Upper lobe of left lung (tissue), 6 donors: ENCODE data around the gene AXIN1. TPM values are rescaled to one million over a fixed set of nuclear protein-coding genes. Genes with fewer than 3 reads are reported as not detected.

Experiments used
- ATAC-seq, 2 donors: fragments of 200-7000 bp; cut with Tn5 transposase; one replicate each; pipeline ENCODE4 v1.9.1; 2022; ENCODE audit warnings: mild to moderate bottlenecking in 2 of 2, moderate library complexity in 2 of 2; ENCODE audit not compliant: low FRiP score in 2 of 2
- DNase-seq, 2 donors: peaks; one replicate each; pipeline ENCODE4 v3.0.0-alpha.2; 2019 to 2020
- H3K27ac ChIP-seq, 4 donors: fragments of 200-600 bp; sonication (generic); one replicate each; pipeline ENCODE4 v1.5.1; 2016 to 2019
- H3K27me3 ChIP-seq, 4 donors: fragments of 200-600 bp; sonication (generic); one replicate each; pipeline ENCODE4 v1.5.1; 2017 to 2019
- H3K36me3 ChIP-seq, 4 donors: fragments of 200-600 bp; sonication (generic); one replicate each; pipeline ENCODE4 v1.5.1; 2016 to 2019
- H3K4me1 ChIP-seq, 4 donors: fragments of 200-600 bp; sonication (generic); one replicate each; pipeline ENCODE4 v1.5.1; 2018 to 2019
- H3K4me3 ChIP-seq, 4 donors: fragments of 200-600 bp; sonication (generic); one replicate each; pipeline ENCODE4 v1.5.1; 2017 to 2019; ENCODE audit warnings: mild to moderate bottlenecking in 2 of 4, moderate library complexity in 1 of 4
- H3K9me3 ChIP-seq, 4 donors: fragments of 200-600 bp; sonication (generic); one replicate each; pipeline ENCODE4 v1.5.1; 2018 to 2019
- EP300 ChIP-seq, 4 donors: sonication (generic); formaldehyde crosslinking; IDR thresholded peaks; one replicate each; pipeline ENCODE4 v1.5.1; 2017; ENCODE audit warnings: antibody characterized with exemption in 4 of 4, control low read depth in 2 of 4
- POLR2A ChIP-seq, 4 donors: fragments of 450-650 bp; IDR thresholded peaks; one replicate each; pipeline ENCODE4 v1.5.1; 2016 to 2017; ENCODE audit warnings: antibody characterized with exemption in 4 of 4, mild to moderate bottlenecking in 2 of 4
- POLR2AphosphoS5 ChIP-seq, 2 donors: sonication (generic); formaldehyde crosslinking; IDR thresholded peaks; one replicate each; pipeline ENCODE4 v1.5.1; 2017; ENCODE audit warnings: antibody characterized with exemption in 2 of 2
- WGBS, 2 donors: methylation state at CpG; one replicate each; pipeline ENCODE4 v1.1.5; 2017 to 2018; 5-methylcytosine and 5-hydroxymethylcytosine counted together
- total RNA-seq, 6 donors: library from RNA; depleted of rRNA in 4 of 6; stranded (reverse); fragments of >200 nt in 4 of 6; gene quantifications; one replicate each; pipeline versions ENCODE4 v1.1.0 to v1.2.1, GENCODE V29; 2016 to 2021
- TF ChIP-seq, protein P1 (sequence below), 6 experiments: fragments of 450-650 bp in 4 of 6; fragments of 200-600 bp in 2 of 6; sonication (generic) in 2 of 6; IDR thresholded peaks; one replicate each; pipeline ENCODE4 v1.5.1; 2016 to 2019; ENCODE audit warnings: antibody characterized with exemption in 6 of 6
- donor health status: DM: no; HTN: no; CAD: no; lungs with moderate emphysema.
- donor health status: DM: no; HTN: yes; CAD: no; lungs with severe emphysema.

AXIN1 gene
- total RNA-seq, 6 donors from 2014 or later, result 26.8 to 45.9 (median 31.9) TPM

DNA sequence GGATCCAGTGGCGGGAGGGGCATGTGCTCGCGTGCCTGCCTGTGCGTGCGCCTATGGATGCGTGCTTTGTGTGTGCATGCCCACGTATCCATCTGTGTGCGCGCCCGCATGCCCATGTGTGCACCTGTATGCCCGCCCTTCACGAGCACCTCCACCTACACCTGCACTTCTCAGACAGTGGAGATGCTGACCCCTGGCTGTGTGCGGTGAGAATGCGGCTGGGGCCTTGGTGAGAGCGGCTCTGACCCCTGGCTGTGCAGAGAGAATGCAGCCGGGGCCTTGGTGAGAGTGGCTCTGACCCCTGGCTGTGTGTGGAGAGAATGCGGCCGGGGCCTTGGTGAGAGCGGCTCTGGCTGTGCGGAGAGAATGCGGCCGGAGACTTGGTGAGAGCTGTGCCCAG is 33.9 kb downstream of the AXIN1 start:
- H3K27me3 ChIP-seq, result no peaks in the 10 kb centered on the region
- DNase-seq (peak in 1 of 2 donors; percentile 69), ATAC-seq (no peak)
- H3K27ac ChIP-seq, result no peak overlapping the region
- TF ChIP-seq, protein P1, sequence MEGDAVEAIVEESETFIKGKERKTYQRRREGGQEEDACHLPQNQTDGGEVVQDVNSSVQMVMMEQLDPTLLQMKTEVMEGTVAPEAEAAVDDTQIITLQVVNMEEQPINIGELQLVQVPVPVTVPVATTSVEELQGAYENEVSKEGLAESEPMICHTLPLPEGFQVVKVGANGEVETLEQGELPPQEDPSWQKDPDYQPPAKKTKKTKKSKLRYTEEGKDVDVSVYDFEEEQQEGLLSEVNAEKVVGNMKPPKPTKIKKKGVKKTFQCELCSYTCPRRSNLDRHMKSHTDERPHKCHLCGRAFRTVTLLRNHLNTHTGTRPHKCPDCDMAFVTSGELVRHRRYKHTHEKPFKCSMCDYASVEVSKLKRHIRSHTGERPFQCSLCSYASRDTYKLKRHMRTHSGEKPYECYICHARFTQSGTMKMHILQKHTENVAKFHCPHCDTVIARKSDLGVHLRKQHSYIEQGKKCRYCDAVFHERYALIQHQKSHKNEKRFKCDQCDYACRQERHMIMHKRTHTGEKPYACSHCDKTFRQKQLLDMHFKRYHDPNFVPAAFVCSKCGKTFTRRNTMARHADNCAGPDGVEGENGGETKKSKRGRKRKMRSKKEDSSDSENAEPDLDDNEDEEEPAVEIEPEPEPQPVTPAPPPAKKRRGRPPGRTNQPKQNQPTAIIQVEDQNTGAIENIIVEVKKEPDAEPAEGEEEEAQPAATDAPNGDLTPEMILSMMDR (IDR thresholded peaks at IDR 0.05), result no peak
- no peak for TF ChIP-seq EP300 (IDR thresholded peaks at IDR 0.05)
- TF ChIP-seq POLR2AphosphoS5 (IDR thresholded peaks at IDR 0.05), result no peak
- no peak for TF ChIP-seq POLR2A (IDR thresholded peaks at IDR 0.05)
- H3K4me1 ChIP-seq, result peaks cover 0 to 9% (median 2%) of the 10 kb centered on the region in 4 donors
- 87 to 97% methylated on average over 22 of the region's 22 CpGs for WGBS, 2 donors
- no peak overlapping the region for H3K4me3 ChIP-seq
- H3K36me3 ChIP-seq, result peaks cover 5 to 25% (median 19%) of the 10 kb centered on the region in 4 donors
- no peaks in the 10 kb centered on the region for H3K9me3 ChIP-seq

DNA sequence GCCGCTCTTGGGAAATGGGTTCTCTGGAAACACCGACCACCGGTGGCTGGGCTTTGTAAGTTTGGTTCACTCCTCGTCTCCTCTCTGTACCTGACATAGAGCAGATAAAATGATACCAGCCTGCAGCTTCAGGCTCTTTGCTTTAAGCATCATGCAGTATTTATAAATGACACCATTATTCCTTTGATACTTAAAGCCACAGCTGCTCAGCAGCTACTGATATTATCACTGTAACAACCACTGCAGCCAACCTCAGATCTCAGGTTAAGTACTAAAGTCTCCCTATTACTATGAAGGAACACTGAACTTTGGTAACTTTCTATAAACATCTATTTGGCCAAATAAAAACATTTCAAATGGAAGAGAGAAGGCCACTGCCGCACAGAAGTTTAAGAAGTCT is 34.9 kb downstream of the AXIN1 start:
- WGBS, 2 donors, result 97 to 100% methylated on average over 5 of the region's 5 CpGs
- peaks cover 6 to 34% (median 28%) of the 10 kb centered on the region in 4 donors for H3K36me3 ChIP-seq
- TF ChIP-seq EP300 (IDR thresholded peaks at IDR 0.05) (no peak), POLR2A (IDR thresholded peaks at IDR 0.05) (no peak), POLR2AphosphoS5 (IDR thresholded peaks at IDR 0.05) (no peak)
- TF ChIP-seq, protein P1 (IDR thresholded peaks at IDR 0.05), result no peak
- no peaks in the 10 kb centered on the region for H3K27me3 ChIP-seq
- no peak overlapping the region for H3K4me3 ChIP-seq
- ATAC-seq (no peak), DNase-seq (no peak)
- H3K4me1 ChIP-seq, result peaks cover 0 to 9% (median 2%) of the 10 kb centered on the region in 4 donors
- H3K27ac ChIP-seq, result no peak overlapping the region
- no peaks in the 10 kb centered on the region for H3K9me3 ChIP-seq

DNA sequence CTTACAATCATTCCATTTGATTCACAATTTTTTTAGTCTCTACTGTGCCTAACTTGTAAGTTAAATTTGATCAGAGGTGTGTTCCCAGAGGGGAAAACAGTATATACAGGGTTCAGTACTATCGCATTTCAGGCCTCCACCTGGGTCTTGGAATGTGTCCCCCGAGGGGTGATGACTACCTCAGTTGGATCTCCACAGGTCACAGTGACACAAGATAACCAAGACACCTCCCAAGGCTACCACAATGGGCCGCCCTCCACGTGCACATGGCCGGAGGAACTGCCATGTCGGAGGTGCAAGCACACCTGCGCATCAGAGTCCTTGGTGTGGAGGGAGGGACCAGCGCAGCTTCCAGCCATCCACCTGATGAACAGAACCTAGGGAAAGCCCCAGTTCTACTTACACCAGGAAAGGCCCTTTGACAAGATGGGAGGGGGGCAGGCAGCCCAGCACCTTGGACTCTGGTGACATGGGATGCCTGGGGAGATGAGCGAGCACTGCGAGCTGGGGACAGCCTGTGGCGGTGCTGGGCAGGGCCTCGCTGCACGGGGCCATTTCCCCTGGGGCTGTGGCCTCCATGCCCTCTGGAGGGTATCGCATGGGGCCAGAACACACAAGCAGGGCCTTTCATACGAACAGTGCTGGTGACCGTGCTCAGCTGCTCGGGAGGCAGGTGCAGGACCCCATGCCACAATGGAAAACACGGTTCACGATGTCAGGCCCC is 35.6 kb downstream of the AXIN1 start:
- no peak for ATAC-seq
- no peak for DNase-seq
- Histone ChIP-seq H3K36me3 (peaks cover 8 to 41% (median 32%) of the 10 kb centered on the region in 4 donors), H3K4me3 (no peak overlapping the region), H3K9me3 (no peaks in the 10 kb centered on the region), H3K4me1 (peaks cover 0 to 9% (median 2%) of the 10 kb centered on the region in 4 donors), H3K27ac (no peak overlapping the region), H3K27me3 (no peaks in the 10 kb centered on the region)
- TF ChIP-seq POLR2A (IDR thresholded peaks at IDR 0.05) (no peak), POLR2AphosphoS5 (IDR thresholded peaks at IDR 0.05) (no peak), EP300 (IDR thresholded peaks at IDR 0.05) (no peak)
- TF ChIP-seq, protein P1 (IDR thresholded peaks at IDR 0.05), result no peak
- 93 to 97% methylated on average over 13 to 14 of the region's 19 CpGs for WGBS, 2 donors

DNA sequence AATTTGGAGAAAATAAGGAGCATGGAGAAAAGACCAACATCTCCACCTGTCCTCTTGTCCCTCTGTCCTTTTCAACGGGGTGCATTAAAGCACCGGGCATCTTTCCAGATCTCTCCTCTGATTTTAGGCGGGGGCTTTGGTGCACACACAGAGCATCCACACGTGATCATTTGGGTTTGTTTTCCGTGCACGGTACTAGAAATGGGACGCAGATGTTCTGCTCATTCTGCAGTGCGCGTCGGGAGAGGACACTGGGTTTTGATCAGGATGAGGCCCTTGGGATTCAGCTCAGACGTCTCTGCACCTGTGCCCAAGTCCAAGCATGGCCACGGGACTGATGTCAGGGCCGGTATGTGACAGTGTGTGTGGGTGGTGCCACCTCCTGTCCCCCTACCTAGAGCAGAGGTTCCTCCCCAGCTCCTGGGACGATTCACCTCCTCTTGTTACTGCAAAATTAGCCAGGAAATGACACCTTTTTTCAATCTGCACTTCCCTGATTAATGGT is 37.7 kb downstream of the AXIN1 start:
- no peak for ATAC-seq
- TF ChIP-seq, protein P1 (IDR thresholded peaks at IDR 0.05), result no peak
- TF ChIP-seq EP300 (IDR thresholded peaks at IDR 0.05), result no peak
- no peak for TF ChIP-seq POLR2AphosphoS5 (IDR thresholded peaks at IDR 0.05)
- no peak for TF ChIP-seq POLR2A (IDR thresholded peaks at IDR 0.05)
- 84 to 85% methylated on average over 13 to 14 of the region's 14 CpGs for WGBS, 2 donors
- no peak overlapping the region for H3K27ac ChIP-seq
- no peaks in the 10 kb centered on the region for H3K9me3 ChIP-seq
- no peak overlapping the region for H3K4me3 ChIP-seq
- H3K4me1 ChIP-seq, result no peaks in the 10 kb centered on the region
- DNase-seq, result no peak
- peaks cover 8 to 56% (median 35%) of the 10 kb centered on the region in 4 donors for H3K36me3 ChIP-seq
- H3K27me3 ChIP-seq, result no peaks in the 10 kb centered on the region
